T-helper 17 cell (primary cell): Measurements from ENCODE around the gene USP48. TPM values are rescaled to one million over a fixed set of nuclear protein-coding genes. Genes with fewer than 3 reads are reported as not detected.
A peak's percentile ranks its signal among the peaks of the same experiment; 100 is the strongest.

ENCODE experiments used
- ATAC-seq: fragments of 150-1000 bp; cut with Tn5 transposase; 2 replicates; pipeline ENCODE4 v1.10.0; 2021; ENCODE audit warnings: mild to moderate bottlenecking, moderate library complexity
- DNase-seq, 3 donors: peaks; one replicate each; pipeline versions ENCODE4 v3.0.0 to v3.0.0-alpha.2; 2020 to 2021
- H3K9me3 ChIP-seq: one replicate; pipeline ENCODE4 v1.7.0; 2013; ENCODE audit warnings: low read length, mild to moderate bottlenecking; ENCODE audit not compliant: control insufficient read depth, poor library complexity, severe bottlenecking
- H3K27ac Mint-ChIP-seq: one replicate; pipeline ENCODE4 v1.8.0; 2022; ENCODE audit warnings: mild to moderate bottlenecking, moderate library complexity, mixed read lengths
- H3K27me3 Mint-ChIP-seq: one replicate; pipeline ENCODE4 v1.8.0; 2022; ENCODE audit warnings: mixed read lengths
- H3K36me3 Mint-ChIP-seq: one replicate; pipeline ENCODE4 v1.8.0; 2022; ENCODE audit warnings: low read depth, mixed read lengths
- H3K4me1 Mint-ChIP-seq: one replicate; pipeline ENCODE4 v1.8.0; 2022; ENCODE audit warnings: mild to moderate bottlenecking, mixed read lengths
- H3K4me3 Mint-ChIP-seq: one replicate; pipeline ENCODE4 v1.8.0; 2022; ENCODE audit warnings: mild to moderate bottlenecking, moderate library complexity, mixed read lengths
- total RNA-seq, 4 donors: library from RNA in 2 of 4; stranded (reverse) in 2 of 4; gene quantifications; one replicate each; pipeline ENCODE4 v1.2.3 and lab custom pipeline; 2022 to 2026

USP48 gene
- total RNA-seq, 2 donors from 2014 or later, result 84.3 to 93.3 TPM

GRCh38 chr1:21668232-21668950, 114.6 kb downstream of the USP48 start:
- Mint-ChIP-seq H3K27me3 (peaks cover 35% of the 10 kb centered on the region), H3K4me3 (peak overlapping the region; percentile 82), H3K4me1 (peaks cover 2% of the 10 kb centered on the region), H3K27ac (no peak overlapping the region), H3K36me3 (no peaks in the 10 kb centered on the region)
- no peaks in the 10 kb centered on the region for H3K9me3 ChIP-seq
- ATAC-seq (no peak), DNase-seq (no peak)

- ATAC-seq (no peak), DNase-seq (no peak)
- Mint-ChIP-seq H3K4me3 (no peak overlapping the region), H3K27ac (no peak overlapping the region), H3K4me1 (peaks cover 2% of the 10 kb centered on the region), H3K27me3 (peaks cover 42% of the 10 kb centered on the region), H3K36me3 (no peaks in the 10 kb centered on the region)
- no peaks in the 10 kb centered on the region for H3K9me3 ChIP-seq
These were observed 115.4 kb downstream of the USP48 start for GRCh38 chr1:21667348-21668231.

GRCh38 chr1:21666576-21667320, 116.2 kb downstream of the USP48 start:
- no peak overlapping the region for H3K4me3 Mint-ChIP-seq

GRCh38 chr1:21665711-21666575, 117.0 kb downstream of the USP48 start:
- Mint-ChIP-seq H3K27ac (no peak overlapping the region), H3K36me3 (no peaks in the 10 kb centered on the region), H3K4me1 (peaks cover 2% of the 10 kb centered on the region), H3K4me3 (no peak overlapping the region), H3K27me3 (peaks cover 52% of the 10 kb centered on the region)
- ATAC-seq (no peak), DNase-seq (no peak)
- H3K9me3 ChIP-seq, result no peaks in the 10 kb centered on the region

More at GRCh38 chr1:21666576-21667320, 116.2 kb downstream of the USP48 start:
- no peaks in the 10 kb centered on the region for H3K36me3 Mint-ChIP-seq
- no peaks in the 10 kb centered on the region for H3K9me3 ChIP-seq
- H3K27ac Mint-ChIP-seq, result no peak overlapping the region
- H3K4me1 Mint-ChIP-seq, result peaks cover 2% of the 10 kb centered on the region
- ATAC-seq, result no peak
- no peak for DNase-seq
- H3K27me3 Mint-ChIP-seq, result peaks cover 46% of the 10 kb centered on the region

GRCh38 chr1:21664806-21665588, 118.0 kb downstream of the USP48 start:
- H3K36me3 Mint-ChIP-seq, result no peaks in the 10 kb centered on the region
- H3K4me3 Mint-ChIP-seq, result no peak overlapping the region
- ATAC-seq (no peak), DNase-seq (no peak)
- no peak overlapping the region for H3K27ac Mint-ChIP-seq
- H3K9me3 ChIP-seq, result no peaks in the 10 kb centered on the region
- H3K27me3 Mint-ChIP-seq, result peaks cover 52% of the 10 kb centered on the region
- H3K4me1 Mint-ChIP-seq, result no peaks in the 10 kb centered on the region

- ATAC-seq (no peak), DNase-seq (no peak)
- peaks cover 3% of the 10 kb centered on the region for H3K4me1 Mint-ChIP-seq
- peaks cover 52% of the 10 kb centered on the region for H3K27me3 Mint-ChIP-seq
- no peaks in the 10 kb centered on the region for H3K9me3 ChIP-seq
- no peaks in the 10 kb centered on the region for H3K36me3 Mint-ChIP-seq
- no peak overlapping the region for H3K4me3 Mint-ChIP-seq
- no peak overlapping the region for H3K27ac Mint-ChIP-seq
These were observed 118.8 kb downstream of the USP48 start for GRCh38 chr1:21663951-21664805.

- no peak overlapping the region for H3K27ac Mint-ChIP-seq
- no peak for ATAC-seq
- peaks cover 3% of the 10 kb centered on the region for H3K4me1 Mint-ChIP-seq
- H3K4me3 Mint-ChIP-seq, result no peak overlapping the region
- DNase-seq, result no peak
- no peaks in the 10 kb centered on the region for H3K9me3 ChIP-seq
- no peaks in the 10 kb centered on the region for H3K36me3 Mint-ChIP-seq
- H3K27me3 Mint-ChIP-seq, result peaks cover 52% of the 10 kb centered on the region
These were observed 119.5 kb downstream of the USP48 start for GRCh38 chr1:21663248-21663950.

GRCh38 chr1:21662426-21663247, 120.3 kb downstream of the USP48 start:
- ATAC-seq (no peak), DNase-seq (no peak)
- Mint-ChIP-seq H3K36me3 (no peaks in the 10 kb centered on the region), H3K27me3 (peaks cover 49% of the 10 kb centered on the region), H3K4me3 (no peak overlapping the region), H3K4me1 (peaks cover 3% of the 10 kb centered on the region), H3K27ac (no peak overlapping the region)
- H3K9me3 ChIP-seq, result no peaks in the 10 kb centered on the region

GRCh38 chr1:21661886-21662285, 121.1 kb downstream of the USP48 start:
- Mint-ChIP-seq H3K4me3 (no peak overlapping the region), H3K36me3 (no peaks in the 10 kb centered on the region), H3K4me1 (peaks cover 3% of the 10 kb centered on the region), H3K27ac (no peak overlapping the region), H3K27me3 (peaks cover 44% of the 10 kb centered on the region)
- DNase-seq (no peak), ATAC-seq (no peak)
- no peaks in the 10 kb centered on the region for H3K9me3 ChIP-seq

GRCh38 chr1:21659924-21660326, 123.0 kb downstream of the USP48 start:
- no peak overlapping the region for H3K27ac Mint-ChIP-seq
- DNase-seq (no peak), ATAC-seq (no peak)
- H3K4me1 Mint-ChIP-seq, result peaks cover 3% of the 10 kb centered on the region
- peak overlapping the region; percentile 53 for H3K4me3 Mint-ChIP-seq
- no peaks in the 10 kb centered on the region for H3K9me3 ChIP-seq
- no peaks in the 10 kb centered on the region for H3K36me3 Mint-ChIP-seq
- H3K27me3 Mint-ChIP-seq, result peaks cover 31% of the 10 kb centered on the region
